ENCODE results near the gene RTL10.

DNA sequence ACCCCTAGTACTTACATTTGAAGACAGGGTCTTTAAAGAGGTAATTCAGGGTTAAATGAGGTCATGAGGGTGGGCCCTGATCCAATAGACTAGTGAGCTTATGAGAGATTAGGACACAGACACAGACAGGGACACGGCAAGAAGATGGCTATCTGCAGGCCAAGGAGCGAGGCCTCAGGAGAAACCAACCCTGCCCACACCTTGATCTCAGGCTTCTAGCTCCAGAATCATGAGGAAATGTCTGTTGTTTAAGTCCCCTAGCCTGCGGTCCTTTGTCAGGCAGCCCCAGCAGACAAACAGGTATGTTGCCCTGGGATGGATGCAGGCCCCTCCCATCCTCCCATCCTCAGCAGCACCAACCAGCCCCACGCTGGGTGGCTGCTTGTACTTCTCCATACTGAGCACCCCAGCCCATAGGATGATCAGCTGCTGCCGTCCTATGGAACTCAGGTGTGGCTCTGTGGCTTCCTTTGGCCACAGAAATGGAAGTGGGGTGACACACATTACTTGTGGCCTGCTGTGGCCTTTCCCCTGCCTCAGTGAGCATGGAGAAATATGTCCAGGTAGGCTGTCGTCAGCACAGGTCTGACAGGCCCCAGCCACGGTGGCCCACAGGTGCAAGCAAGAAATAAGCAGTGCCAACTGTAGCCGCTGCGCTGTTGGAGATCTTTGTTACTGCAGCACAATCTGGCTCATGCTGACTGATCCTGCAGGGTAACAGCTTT lies 7.9 kb downstream of the RTL10 start:
- TF ChIP-seq, protein P1, sequence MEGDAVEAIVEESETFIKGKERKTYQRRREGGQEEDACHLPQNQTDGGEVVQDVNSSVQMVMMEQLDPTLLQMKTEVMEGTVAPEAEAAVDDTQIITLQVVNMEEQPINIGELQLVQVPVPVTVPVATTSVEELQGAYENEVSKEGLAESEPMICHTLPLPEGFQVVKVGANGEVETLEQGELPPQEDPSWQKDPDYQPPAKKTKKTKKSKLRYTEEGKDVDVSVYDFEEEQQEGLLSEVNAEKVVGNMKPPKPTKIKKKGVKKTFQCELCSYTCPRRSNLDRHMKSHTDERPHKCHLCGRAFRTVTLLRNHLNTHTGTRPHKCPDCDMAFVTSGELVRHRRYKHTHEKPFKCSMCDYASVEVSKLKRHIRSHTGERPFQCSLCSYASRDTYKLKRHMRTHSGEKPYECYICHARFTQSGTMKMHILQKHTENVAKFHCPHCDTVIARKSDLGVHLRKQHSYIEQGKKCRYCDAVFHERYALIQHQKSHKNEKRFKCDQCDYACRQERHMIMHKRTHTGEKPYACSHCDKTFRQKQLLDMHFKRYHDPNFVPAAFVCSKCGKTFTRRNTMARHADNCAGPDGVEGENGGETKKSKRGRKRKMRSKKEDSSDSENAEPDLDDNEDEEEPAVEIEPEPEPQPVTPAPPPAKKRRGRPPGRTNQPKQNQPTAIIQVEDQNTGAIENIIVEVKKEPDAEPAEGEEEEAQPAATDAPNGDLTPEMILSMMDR (IDR thresholded peaks at IDR 0.05), result no peak
- no peak for TF ChIP-seq POLR2A (IDR thresholded peaks at IDR 0.05)
